Stomach (tissue), 4 donors: ENCODE results near the gene STX1B.

Source experiments
- POLR2A ChIP-seq, 4 donors: fragments of 450-650 bp; IDR thresholded peaks; one replicate each; pipeline ENCODE4 v1.6.1; 2016; ENCODE audit warnings: antibody characterized with exemption in 4 of 4, control low read depth in 2 of 4, mild to moderate bottlenecking in 1 of 4, moderate library complexity in 1 of 4
- POLR2AphosphoS5 ChIP-seq, 3 donors: sonication (generic); formaldehyde crosslinking; IDR thresholded peaks; one replicate each; pipeline ENCODE4 v1.6.1; 2016; ENCODE audit warnings: antibody characterized with exemption in 3 of 3
- TF ChIP-seq, protein P1 (sequence below), 7 experiments: fragments of 450-650 bp in 4 of 7; fragments of 200-600 bp in 3 of 7; sonication (generic) in 3 of 7; IDR thresholded peaks; one replicate each; pipeline ENCODE4 v1.5.1; 2016 to 2019; ENCODE audit warnings: antibody characterized with exemption in 7 of 7, control low read depth in 2 of 7, mild to moderate bottlenecking in 1 of 7

GRCh38 chr16:30961384-30961783, 49.1 kb downstream of the STX1B start:
- TF ChIP-seq POLR2A (IDR thresholded peaks at IDR 0.05) (no peak), POLR2AphosphoS5 (IDR thresholded peaks at IDR 0.05) (no peak)
- TF ChIP-seq, protein P1, sequence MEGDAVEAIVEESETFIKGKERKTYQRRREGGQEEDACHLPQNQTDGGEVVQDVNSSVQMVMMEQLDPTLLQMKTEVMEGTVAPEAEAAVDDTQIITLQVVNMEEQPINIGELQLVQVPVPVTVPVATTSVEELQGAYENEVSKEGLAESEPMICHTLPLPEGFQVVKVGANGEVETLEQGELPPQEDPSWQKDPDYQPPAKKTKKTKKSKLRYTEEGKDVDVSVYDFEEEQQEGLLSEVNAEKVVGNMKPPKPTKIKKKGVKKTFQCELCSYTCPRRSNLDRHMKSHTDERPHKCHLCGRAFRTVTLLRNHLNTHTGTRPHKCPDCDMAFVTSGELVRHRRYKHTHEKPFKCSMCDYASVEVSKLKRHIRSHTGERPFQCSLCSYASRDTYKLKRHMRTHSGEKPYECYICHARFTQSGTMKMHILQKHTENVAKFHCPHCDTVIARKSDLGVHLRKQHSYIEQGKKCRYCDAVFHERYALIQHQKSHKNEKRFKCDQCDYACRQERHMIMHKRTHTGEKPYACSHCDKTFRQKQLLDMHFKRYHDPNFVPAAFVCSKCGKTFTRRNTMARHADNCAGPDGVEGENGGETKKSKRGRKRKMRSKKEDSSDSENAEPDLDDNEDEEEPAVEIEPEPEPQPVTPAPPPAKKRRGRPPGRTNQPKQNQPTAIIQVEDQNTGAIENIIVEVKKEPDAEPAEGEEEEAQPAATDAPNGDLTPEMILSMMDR (IDR thresholded peaks at IDR 0.05), result no peak
